ENCODE results near the gene ASCC1. TPM values are rescaled to one million over a fixed set of nuclear protein-coding genes. Genes with fewer than 3 reads are reported as not detected.

Gene ASCC1
- total RNA-seq, 1 donor from 2014 or later = 35.6 TPM

GRCh38 chr10:72085864-72086465, 130.1 kb downstream of the ASCC1 start:
- TF ChIP-seq CTCF (conservative IDR thresholded peaks at IDR 0.05) = no peak
- no peak overlapping the region for H3K27ac Mint-ChIP-seq (ENCODE audit: unreplicated experiment)
- peaks cover 61% of the 10 kb centered on the region for H3K27me3 Mint-ChIP-seq (ENCODE audit: low read depth)
- no peak for DNase-seq (ENCODE audit: low read depth, low spot score)
- peaks cover 28% of the 10 kb centered on the region for H3K4me1 Mint-ChIP-seq
- no peaks in the 10 kb centered on the region for H3K36me3 Mint-ChIP-seq (ENCODE audit: low read depth)
- peak overlapping the region; percentile 47 for H3K4me3 Mint-ChIP-seq
- H3K9me3 Mint-ChIP-seq = no peaks in the 10 kb centered on the region

GRCh38 chr10:72085166-72085565, 130.9 kb downstream of the ASCC1 start:
- H3K27me3 Mint-ChIP-seq (ENCODE audit: low read depth) = peaks cover 58% of the 10 kb centered on the region
- H3K36me3 Mint-ChIP-seq (ENCODE audit: low read depth) = no peaks in the 10 kb centered on the region
- H3K4me3 Mint-ChIP-seq = no peak overlapping the region
- no peak overlapping the region for H3K27ac Mint-ChIP-seq (ENCODE audit: unreplicated experiment)
- H3K4me1 Mint-ChIP-seq = peaks cover 28% of the 10 kb centered on the region
- TF ChIP-seq CTCF (conservative IDR thresholded peaks at IDR 0.05) = no peak
- no peaks in the 10 kb centered on the region for H3K9me3 Mint-ChIP-seq
- DNase-seq (ENCODE audit: low read depth, low spot score) = no peak

GRCh38 chr10:72083790-72084459, 132.2 kb downstream of the ASCC1 start:
- no peak overlapping the region for H3K4me3 Mint-ChIP-seq
- peaks cover 28% of the 10 kb centered on the region for H3K4me1 Mint-ChIP-seq
- peaks cover 45% of the 10 kb centered on the region for H3K27me3 Mint-ChIP-seq (ENCODE audit: low read depth)
- no peaks in the 10 kb centered on the region for H3K36me3 Mint-ChIP-seq (ENCODE audit: low read depth)
- TF ChIP-seq CTCF (conservative IDR thresholded peaks at IDR 0.05) = no peak
- no peak overlapping the region for H3K27ac Mint-ChIP-seq (ENCODE audit: unreplicated experiment)
- no peak for DNase-seq (ENCODE audit: low read depth, low spot score)
- no peaks in the 10 kb centered on the region for H3K9me3 Mint-ChIP-seq

DNA sequence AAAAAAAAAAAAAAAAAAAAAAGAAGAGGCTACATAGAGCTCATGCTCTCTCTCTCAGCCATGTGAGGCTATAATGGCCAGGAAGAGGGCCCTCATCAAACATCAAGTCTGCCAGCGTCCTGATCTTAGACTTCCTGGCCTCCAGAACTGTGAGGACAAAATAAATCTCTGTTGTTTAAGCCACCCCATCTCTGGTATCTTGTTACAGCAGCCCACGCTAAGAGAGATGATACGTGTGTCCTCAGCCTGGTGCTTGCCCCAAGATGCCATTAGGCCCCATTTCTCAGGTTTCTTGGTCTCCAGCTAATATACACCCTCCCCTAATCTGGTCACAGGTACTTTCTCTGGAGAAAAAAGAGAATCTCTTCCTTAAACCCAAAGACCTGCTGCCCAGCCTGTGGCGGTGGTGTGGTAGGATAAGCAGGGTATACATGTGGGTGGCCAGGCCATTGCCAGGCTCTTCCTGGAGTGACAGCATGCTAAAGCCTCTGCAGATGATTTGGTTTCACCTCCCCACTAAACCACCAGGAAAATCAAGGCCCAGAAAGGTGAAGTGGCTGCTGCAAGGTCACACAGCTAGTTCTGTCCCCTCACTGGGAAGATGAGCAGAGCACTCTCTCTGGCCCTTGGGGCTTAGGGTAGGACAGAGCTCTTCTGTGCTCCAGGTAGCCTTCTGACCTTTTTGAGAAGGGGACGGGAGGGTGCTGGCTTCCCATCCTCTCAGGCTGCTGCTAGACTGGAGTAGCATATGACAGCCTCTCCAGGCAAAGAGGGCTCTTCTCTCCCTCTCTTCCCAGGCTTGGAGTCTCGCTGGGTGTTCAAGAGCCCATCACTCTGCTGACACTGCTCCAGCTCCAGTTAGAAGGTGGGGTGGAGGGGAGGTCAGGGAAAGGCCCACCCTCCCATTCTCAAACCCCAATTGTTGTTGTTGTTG, 133.0 kb downstream of the ASCC1 start:
- Mint-ChIP-seq H3K4me1 (peaks cover 26% of the 10 kb centered on the region), H3K9me3 (no peaks in the 10 kb centered on the region), H3K27me3 (ENCODE audit: low read depth) (peaks cover 37% of the 10 kb centered on the region), H3K36me3 (ENCODE audit: low read depth) (no peaks in the 10 kb centered on the region), H3K27ac (ENCODE audit: unreplicated experiment) (no peak overlapping the region), H3K4me3 (no peak overlapping the region)
- TF ChIP-seq CTCF (conservative IDR thresholded peaks at IDR 0.05) = no peak
- DNase-seq (ENCODE audit: low read depth, low spot score) = no peak

DNA sequence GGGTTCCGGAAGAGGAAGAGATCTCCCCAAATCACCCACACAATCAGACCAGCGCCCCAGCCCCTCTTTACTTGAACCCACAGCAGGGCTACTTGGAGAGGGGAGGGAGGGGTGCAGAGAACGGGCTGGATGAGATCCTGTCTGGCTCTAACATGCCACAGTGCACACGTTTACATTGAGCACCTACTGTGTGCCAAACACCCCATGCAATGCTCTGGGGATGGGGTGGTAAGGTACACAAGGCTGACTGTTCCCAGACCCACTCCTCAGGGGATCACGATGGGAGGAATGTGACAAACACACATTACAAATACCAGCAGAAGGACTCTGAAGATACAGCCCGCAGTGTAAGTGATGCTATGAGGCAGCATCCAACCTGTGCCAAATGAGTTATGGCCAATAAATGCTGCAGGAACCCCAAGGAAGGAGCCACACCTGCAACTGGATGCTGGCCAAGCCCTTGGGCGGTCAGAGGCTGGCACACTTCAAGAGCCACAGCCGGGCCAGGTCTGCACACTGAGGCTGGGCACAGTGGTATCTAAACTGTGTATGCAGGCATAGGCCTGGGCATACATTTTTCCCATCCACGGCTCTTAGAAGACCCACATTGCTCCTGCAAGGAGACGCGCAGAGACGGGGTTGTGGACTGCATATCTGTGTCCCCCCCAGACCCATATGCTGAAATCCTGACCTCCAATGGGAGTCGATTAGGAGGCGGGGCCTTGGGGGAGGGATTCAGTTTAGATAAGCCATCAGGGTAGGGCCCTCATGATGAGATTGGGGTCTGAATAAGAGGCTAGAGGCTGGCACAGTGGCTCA, 134.1 kb downstream of the ASCC1 start:
- DNase-seq (ENCODE audit: low read depth, low spot score) = no peak
- H3K27ac Mint-ChIP-seq (ENCODE audit: unreplicated experiment) = no peak overlapping the region

More for the DNA sequence above, 134.1 kb downstream of the ASCC1 start:
- H3K36me3 Mint-ChIP-seq (ENCODE audit: low read depth) = no peaks in the 10 kb centered on the region
- H3K9me3 Mint-ChIP-seq = no peaks in the 10 kb centered on the region
- TF ChIP-seq CTCF (conservative IDR thresholded peaks at IDR 0.05) = no peak
- no peak overlapping the region for H3K4me3 Mint-ChIP-seq
- peaks cover 29% of the 10 kb centered on the region for H3K27me3 Mint-ChIP-seq (ENCODE audit: low read depth)
- H3K4me1 Mint-ChIP-seq = peaks cover 25% of the 10 kb centered on the region

Measured in neural crest cell (in vitro differentiated cells).